Right cardiac atrium (tissue), 5 donors: Measurements from ENCODE around the gene MAP2K1. TPM values are rescaled to one million over a fixed set of nuclear protein-coding genes. Genes with fewer than 3 reads are reported as not detected.

ENCODE experiments used
- ATAC-seq, 2 donors: fragments of 200-7000 bp; cut with Tn5 transposase; one replicate each; pipeline versions ENCODE4 v1.8.0 to v1.9.1; 2020; ENCODE audit warnings: moderate library complexity in 2 of 2, mild to moderate bottlenecking in 1 of 2
- DNase-seq, 3 donors: peaks; one replicate each; pipeline ENCODE4 v3.0.0-alpha.2; 2020
- H3K27ac ChIP-seq: one replicate; pipeline ENCODE4 v1.5.1; 2013; ENCODE audit warnings: mild to moderate bottlenecking, low read length, control low read depth, moderate library complexity
- H3K27me3 ChIP-seq: one replicate; pipeline ENCODE4 v1.6.1; 2013; ENCODE audit not compliant: control insufficient read depth, insufficient read depth
- H3K4me1 ChIP-seq: one replicate; pipeline ENCODE4 v1.6.1; 2013; ENCODE audit warnings: low read length; ENCODE audit not compliant: control insufficient read depth, insufficient read depth
- H3K4me3 ChIP-seq: one replicate; pipeline ENCODE4 v1.5.1; 2013; ENCODE audit warnings: low read length, control low read depth
- H3K9me3 ChIP-seq: one replicate; pipeline ENCODE4 v1.6.1; 2013; ENCODE audit warnings: low read length; ENCODE audit not compliant: control insufficient read depth
- WGBS: extraction: QIAGEN DNeasy Blood & Tissue Kit; methylation state at CpG from one replicate; pipeline ENCODE4 v1.1.7; 2013; 5-methylcytosine and 5-hydroxymethylcytosine counted together
- intact Hi-C, 4 donors: fragments of 100-400 bp; cut with DNase I; formaldehyde crosslinking; loops; one replicate each; pipeline versions ENCODE4 v1.11.0 to v1.14.0; 2022 to 2023
- polyA plus RNA-seq: library from polyadenylated mRNA; stranded (reverse); fragments of 200-250 nt; gene quantifications from one replicate; pipeline ENCODE4 v1.2.3, GENCODE V29; 2013
- total RNA-seq, 4 donors: library from RNA; stranded (reverse); fragmentation: NEBNext Ultra II Directional; extraction: Animal tissue kit (Norgen Biotek cat#: 25700); gene quantifications; one replicate each; pipeline ENCODE4 v1.2.1, GENCODE V29; 2021
- donor health status: healthy with polysubstance abuse.
- donor health status: DM: no; HTN: yes; CAD: no.
- donor health status: DM: no; HTN: no; CAD: no.
- donor health status: DM: no; HTN: yes; CAD: no; lungs with severe emphysema.
- donor health status: DM: yes; HTN: yes; CAD: no.

MAP2K1 gene
- total and polyA plus RNA-seq, 5 donors: 32.6 to 45.9 (median 38.4) TPM

- DNase-seq (no peak), ATAC-seq (no peak)
- Histone ChIP-seq H3K27ac (no peak overlapping the region), H3K27me3 (no peaks in the 10 kb centered on the region), H3K4me1 (peaks cover 2% of the 10 kb centered on the region), H3K4me3 (no peak overlapping the region), H3K9me3 (no peaks in the 10 kb centered on the region)
- WGBS: 91% methylated on average over 1 of the region's 1 CpG
- intact Hi-C loops: loop anchor here in 2 of 4 donors (5.0 to 10.0 kb wide), 2 partner anchors 93 to 100 kb away; partner anchors contain the start of gene SNAPC5 (in 1 of the 2)
Observed at GRCh38 chr15:66394472-66394871, 7.8 kb downstream of the MAP2K1 start.

DNA sequence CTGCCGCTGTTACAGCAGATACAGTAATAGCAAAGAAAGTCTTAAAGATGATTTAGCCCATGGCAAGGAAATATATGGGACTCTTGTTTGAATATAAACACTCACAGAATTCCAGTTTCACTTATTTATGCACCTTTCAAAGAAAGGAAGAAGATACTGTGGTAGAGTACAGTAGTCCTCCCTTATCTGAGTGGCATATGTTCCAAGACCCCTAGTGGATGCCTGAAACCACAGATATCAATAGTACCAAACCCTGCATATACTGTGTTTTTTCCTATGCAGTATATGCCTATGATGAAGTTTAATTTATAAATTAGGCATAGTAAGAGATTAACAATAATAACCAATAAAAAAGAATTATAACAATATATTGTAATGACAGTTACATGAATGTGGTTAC is 8.2 kb downstream of the MAP2K1 start:
- Histone ChIP-seq H3K9me3 (no peaks in the 10 kb centered on the region), H3K27ac (no peak overlapping the region), H3K4me3 (no peak overlapping the region), H3K27me3 (no peaks in the 10 kb centered on the region), H3K4me1 (peaks cover 2% of the 10 kb centered on the region)
- intact Hi-C loops: loop anchor here in 2 of 4 donors (5.0 to 10.0 kb wide), 2 partner anchors 92 to 100 kb away; partner anchors contain the start of gene SNAPC5 (in 1 of the 2)
- 98% methylated on average over 1 of the region's 1 CpG for WGBS
- ATAC-seq: no peak
- DNase-seq: no peak

GRCh38 chr15:66399276-66399675 is 12.6 kb downstream of the MAP2K1 start:
- DNase-seq: no peak
- intact Hi-C loops: loop anchor here in 1 of 4 donors (10.0 kb wide), 1 partner anchor 96 kb away; the partner anchor contains the start of gene SNAPC5
- Histone ChIP-seq H3K4me3 (no peak overlapping the region), H3K9me3 (no peaks in the 10 kb centered on the region), H3K27ac (no peak overlapping the region), H3K27me3 (no peaks in the 10 kb centered on the region), H3K4me1 (peaks cover 2% of the 10 kb centered on the region)
- WGBS: 91% methylated on average over 8 of the region's 8 CpGs
- ATAC-seq: no peak

- Histone ChIP-seq H3K4me1 (peaks cover 6% of the 10 kb centered on the region), H3K9me3 (no peaks in the 10 kb centered on the region), H3K4me3 (no peak overlapping the region), H3K27me3 (no peaks in the 10 kb centered on the region), H3K27ac (no peak overlapping the region)
- intact Hi-C loops: loop anchor here in 1 of 4 donors (10.0 kb wide), 1 partner anchor 74 kb away; no protein-coding TSS in a partner anchor
- ATAC-seq: no peak
- 76% methylated on average over 3 of the region's 3 CpGs for WGBS
- DNase-seq: no peak
Observed at GRCh38 chr15:66400351-66400774, 13.7 kb downstream of the MAP2K1 start.

- ATAC-seq (no peak), DNase-seq (no peak)
- Histone ChIP-seq H3K27me3 (no peaks in the 10 kb centered on the region), H3K4me3 (no peak overlapping the region), H3K4me1 (peaks cover 6% of the 10 kb centered on the region), H3K27ac (no peak overlapping the region), H3K9me3 (no peaks in the 10 kb centered on the region)
- intact Hi-C loops: loop anchor here in 1 of 4 donors (10.0 kb wide), 1 partner anchor 73 kb away; no protein-coding TSS in a partner anchor
- 84% methylated on average over 8 of the region's 8 CpGs for WGBS
Observed at GRCh38 chr15:66401130-66402021, 14.7 kb downstream of the MAP2K1 start.

DNA sequence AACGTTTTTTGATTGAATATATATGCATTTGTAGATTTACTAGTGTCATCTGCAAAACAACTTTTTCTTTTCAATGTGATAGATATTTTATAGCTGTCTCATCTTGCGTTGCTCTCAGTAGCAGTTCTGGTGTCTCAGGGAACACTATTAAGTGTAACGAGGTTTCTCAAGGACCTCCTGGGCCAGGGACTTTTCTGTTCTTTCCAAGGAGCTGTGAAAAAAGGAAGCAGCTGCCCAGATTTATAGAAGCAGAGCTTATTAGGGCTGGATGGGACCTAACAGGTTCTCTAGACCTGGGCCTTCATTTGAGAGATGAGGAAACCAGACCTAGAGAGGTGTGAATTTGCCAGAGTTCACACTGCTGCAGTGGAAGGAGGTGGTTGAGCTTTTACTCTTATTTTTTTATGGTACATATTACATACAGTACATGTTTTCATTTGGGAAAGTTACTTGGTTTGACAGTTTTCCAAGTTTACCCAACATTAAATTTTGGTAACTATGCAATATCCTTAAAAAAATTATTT is 16.1 kb downstream of the MAP2K1 start:
- WGBS: 85% methylated on average over 3 of the region's 3 CpGs
- DNase-seq (no peak), ATAC-seq (no peak)
- no peaks in the 10 kb centered on the region for H3K27me3 ChIP-seq
- H3K4me1 ChIP-seq: peaks cover 6% of the 10 kb centered on the region
- intact Hi-C loops: loop anchor here in 1 of 4 donors (10.0 kb wide), 1 partner anchor 72 kb away; no protein-coding TSS in a partner anchor
- no peak overlapping the region for H3K27ac ChIP-seq
- no peaks in the 10 kb centered on the region for H3K9me3 ChIP-seq
- H3K4me3 ChIP-seq: no peak overlapping the region

- ATAC-seq (no peak), DNase-seq (no peak)
- no peaks in the 10 kb centered on the region for H3K27me3 ChIP-seq
- H3K9me3 ChIP-seq: no peaks in the 10 kb centered on the region
- WGBS: 82% methylated on average over 5 of the region's 5 CpGs
- H3K4me3 ChIP-seq: no peak overlapping the region
- no peak overlapping the region for H3K27ac ChIP-seq
- peaks cover 6% of the 10 kb centered on the region for H3K4me1 ChIP-seq
- intact Hi-C loops: loop anchor here in 1 of 4 donors (10.0 kb wide), 1 partner anchor 71 kb away; no protein-coding TSS in a partner anchor
Observed at GRCh38 chr15:66403323-66403722, 16.6 kb downstream of the MAP2K1 start.

DNA sequence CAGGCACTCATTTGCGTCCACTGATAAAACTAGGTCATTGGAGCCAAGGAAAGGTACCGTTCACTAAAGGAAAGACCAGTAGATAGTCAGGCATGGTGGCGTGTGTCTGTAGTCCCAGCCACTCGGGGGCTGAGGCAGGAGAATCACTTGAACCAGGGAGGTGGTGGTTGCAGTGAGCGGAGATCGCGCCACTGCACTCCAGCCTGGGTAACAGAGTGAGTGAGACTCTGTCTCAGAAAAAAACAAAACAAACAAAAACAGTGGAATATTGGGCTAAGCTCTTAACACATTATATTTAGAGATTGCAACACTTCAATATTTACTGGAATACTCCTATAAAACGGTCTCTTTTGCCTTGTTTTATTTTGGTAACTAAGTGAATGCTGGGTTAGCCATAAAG is 17.4 kb downstream of the MAP2K1 start:
- no peaks in the 10 kb centered on the region for H3K27me3 ChIP-seq
- WGBS: 72% methylated on average over 8 of the region's 8 CpGs
- no peaks in the 10 kb centered on the region for H3K9me3 ChIP-seq
- ATAC-seq: no peak
- no peak overlapping the region for H3K4me3 ChIP-seq
- H3K4me1 ChIP-seq: peaks cover 7% of the 10 kb centered on the region
- intact Hi-C loops: loop anchor here in 1 of 4 donors (10.0 kb wide), 1 partner anchor 71 kb away; no protein-coding TSS in a partner anchor
- no peak overlapping the region for H3K27ac ChIP-seq
- DNase-seq: no peak

DNA sequence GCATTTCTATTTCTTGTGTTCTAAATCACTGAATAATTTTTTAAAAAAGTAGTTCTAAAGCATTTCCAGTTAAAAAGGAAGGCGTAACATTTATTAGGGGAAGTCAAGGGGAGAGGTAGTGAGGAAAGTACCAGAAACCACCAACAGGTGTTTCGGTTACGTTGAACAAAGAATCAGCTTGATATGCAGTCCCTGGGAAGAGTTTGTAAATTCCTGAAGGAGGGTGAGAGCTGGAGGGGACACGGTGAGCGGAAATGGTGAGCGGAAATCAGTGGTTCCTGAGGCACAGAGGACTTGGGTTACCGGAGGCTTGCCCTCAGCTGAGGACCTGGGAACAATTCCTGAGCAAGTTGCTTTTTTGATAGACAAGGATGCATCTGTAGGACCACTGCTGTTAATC is 17.8 kb downstream of the MAP2K1 start:
- intact Hi-C loops: loop anchor here in 1 of 4 donors (10.0 kb wide), 1 partner anchor 70 kb away; no protein-coding TSS in a partner anchor
- ATAC-seq (peak; percentile 18 to 22), DNase-seq (no peak)
- H3K4me1 ChIP-seq: peaks cover 11% of the 10 kb centered on the region
- H3K27ac ChIP-seq: peak overlapping the region; percentile 34
- WGBS: 58% methylated on average over 7 of the region's 7 CpGs
- no peak overlapping the region for H3K4me3 ChIP-seq
- H3K9me3 ChIP-seq: no peaks in the 10 kb centered on the region
- H3K27me3 ChIP-seq: no peaks in the 10 kb centered on the region

- no peaks in the 10 kb centered on the region for H3K27me3 ChIP-seq
- ATAC-seq (peak; percentile 55), DNase-seq (no peak)
- H3K27ac ChIP-seq: no peak overlapping the region
- intact Hi-C loops: loop anchor here in 1 of 4 donors (10.0 kb wide), 1 partner anchor 70 kb away; no protein-coding TSS in a partner anchor
- H3K9me3 ChIP-seq: no peaks in the 10 kb centered on the region
- 56% methylated on average over 2 of the region's 2 CpGs for WGBS
- peaks cover 12% of the 10 kb centered on the region for H3K4me1 ChIP-seq
- no peak overlapping the region for H3K4me3 ChIP-seq
Observed at GRCh38 chr15:66405007-66405406, 18.3 kb downstream of the MAP2K1 start.

DNA sequence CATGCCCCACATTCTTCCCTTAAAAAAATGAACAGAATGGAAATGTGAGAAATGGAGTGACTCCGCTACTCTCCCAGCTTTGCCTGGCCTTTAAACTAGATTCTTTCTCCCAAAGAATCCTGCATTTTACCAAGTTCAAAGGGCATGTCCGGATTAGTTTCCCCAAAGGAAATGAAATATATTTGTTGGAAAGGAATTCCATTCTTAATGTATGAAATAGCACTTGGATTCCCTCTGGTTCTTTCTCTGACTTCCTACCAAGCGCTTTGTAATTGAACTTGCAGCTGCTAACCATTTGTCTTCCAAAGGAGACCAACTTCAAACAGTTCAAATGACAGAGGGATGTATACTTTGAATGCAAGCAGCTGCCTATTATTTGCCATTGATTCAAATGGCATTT is 18.9 kb downstream of the MAP2K1 start:
- Histone ChIP-seq H3K27ac (no peak overlapping the region), H3K27me3 (no peaks in the 10 kb centered on the region), H3K4me1 (peaks cover 13% of the 10 kb centered on the region), H3K9me3 (no peaks in the 10 kb centered on the region), H3K4me3 (no peak overlapping the region)
- ATAC-seq (no peak), DNase-seq (no peak)
- 35% methylated on average over 3 of the region's 3 CpGs for whole genome bisulfite sequencing
- intact Hi-C loops: loop anchor here in 1 of 4 donors (10.0 kb wide), 1 partner anchor 69 kb away; no protein-coding TSS in a partner anchor
